C4-2B (cell line): ENCODE results near the gene BMP7.

ENCODE experiments used
- CTCF ChIP-seq: fragments of 450-650 bp; conservative IDR thresholded peaks from 2 replicates; pipeline ENCODE4 v1.5.1; 2017; ENCODE audit warnings: mild to moderate bottlenecking
- ZFX ChIP-seq: fragments of 450-650 bp; IDR thresholded peaks from 2 replicates; pipeline ENCODE4 v1.6.1; 2017

GRCh38 chr20:57263801-57264792, 2.3 kb downstream of the BMP7 start:
- TF ChIP-seq CTCF: no peak
- TF ChIP-seq ZFX: no peak
